ENCODE measurements around the gene DNAJA3.
A peak's percentile ranks its signal among the peaks of the same experiment; 100 is the strongest.

The DNAJA3 gene

DNA sequence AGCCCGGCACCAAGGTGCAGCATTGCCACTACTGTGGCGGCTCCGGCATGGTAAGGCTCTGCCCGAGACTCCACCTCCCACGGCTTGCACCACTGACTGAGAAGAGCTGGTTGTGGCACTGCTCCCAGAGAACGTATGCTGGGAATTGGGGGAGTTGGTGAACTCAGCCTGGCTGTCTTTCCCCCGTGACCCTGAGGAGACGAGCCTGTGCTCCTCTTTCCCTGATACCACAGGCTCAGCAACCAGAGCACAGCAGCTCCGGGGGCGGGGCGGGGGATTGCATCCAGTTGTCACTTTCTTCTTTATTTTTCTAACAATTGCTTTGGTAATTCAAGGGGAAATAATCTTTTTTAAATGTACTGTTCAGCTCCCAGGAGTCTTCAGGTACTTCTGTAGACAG is 16.7 kb downstream of the DNAJA3 start:
- DNase-seq, result no peak

DNA sequence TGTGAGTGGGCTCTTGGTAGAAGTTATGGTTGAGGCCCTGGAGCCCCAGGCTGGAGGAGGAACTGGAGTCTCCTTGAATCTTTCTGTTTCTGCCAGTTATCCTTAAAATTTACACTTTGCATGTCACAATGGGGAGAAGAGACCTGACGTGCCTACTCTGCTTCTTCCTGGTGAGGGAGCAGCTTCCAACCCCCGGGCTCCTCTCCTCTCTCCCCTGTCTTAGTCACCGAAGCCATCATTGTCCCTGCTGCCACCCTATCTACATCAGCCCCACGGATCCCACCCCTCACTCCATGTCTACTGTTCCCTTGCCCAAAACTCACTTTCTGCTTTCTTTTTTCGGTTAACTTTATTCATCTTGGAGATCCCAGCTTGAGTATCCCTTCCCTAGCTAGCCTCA is 17.6 kb downstream of the DNAJA3 start:
- no peak for DNase-seq

DNA sequence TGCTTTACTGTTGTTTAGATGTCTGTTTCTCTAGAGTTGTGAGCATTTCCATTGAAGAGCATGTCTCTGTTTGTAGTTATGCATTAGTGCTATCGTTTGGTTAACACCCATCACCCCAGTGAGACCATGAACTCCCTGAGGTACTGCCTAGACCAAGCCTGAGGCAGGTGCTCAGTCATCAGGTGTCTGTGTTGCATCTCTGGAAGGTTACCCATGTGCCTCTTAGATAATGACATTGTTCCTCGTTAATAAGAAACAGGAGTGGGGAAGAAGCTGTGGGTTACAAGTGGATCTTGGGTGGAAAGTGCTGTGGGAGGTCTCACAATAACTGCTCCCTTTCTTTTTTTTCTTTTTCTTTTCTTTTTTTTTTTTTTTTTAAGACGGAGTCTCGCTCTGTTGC is 18.3 kb downstream of the DNAJA3 start:
- no peak for DNase-seq

DNA sequence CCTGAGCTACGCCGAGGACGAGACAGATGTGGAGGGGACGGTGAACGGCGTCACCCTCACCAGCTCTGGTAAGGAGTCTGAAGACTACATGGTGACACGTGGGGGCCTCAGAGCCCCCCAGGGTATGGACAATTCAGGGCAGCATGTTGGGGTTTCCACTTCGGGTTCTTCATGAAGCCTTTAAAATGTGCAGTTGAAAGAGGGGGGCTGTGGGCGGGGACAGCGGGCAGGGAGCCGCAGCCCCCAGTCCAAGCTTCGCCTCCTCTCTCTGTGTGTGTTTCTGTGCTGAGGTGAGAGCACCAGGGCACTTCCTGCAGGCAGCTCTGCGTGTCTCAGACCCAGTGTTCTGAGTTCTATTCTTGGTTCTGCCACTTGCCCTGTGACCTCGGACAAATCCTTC is 24.8 kb downstream of the DNAJA3 start:
- no peak for DNase-seq

DNA sequence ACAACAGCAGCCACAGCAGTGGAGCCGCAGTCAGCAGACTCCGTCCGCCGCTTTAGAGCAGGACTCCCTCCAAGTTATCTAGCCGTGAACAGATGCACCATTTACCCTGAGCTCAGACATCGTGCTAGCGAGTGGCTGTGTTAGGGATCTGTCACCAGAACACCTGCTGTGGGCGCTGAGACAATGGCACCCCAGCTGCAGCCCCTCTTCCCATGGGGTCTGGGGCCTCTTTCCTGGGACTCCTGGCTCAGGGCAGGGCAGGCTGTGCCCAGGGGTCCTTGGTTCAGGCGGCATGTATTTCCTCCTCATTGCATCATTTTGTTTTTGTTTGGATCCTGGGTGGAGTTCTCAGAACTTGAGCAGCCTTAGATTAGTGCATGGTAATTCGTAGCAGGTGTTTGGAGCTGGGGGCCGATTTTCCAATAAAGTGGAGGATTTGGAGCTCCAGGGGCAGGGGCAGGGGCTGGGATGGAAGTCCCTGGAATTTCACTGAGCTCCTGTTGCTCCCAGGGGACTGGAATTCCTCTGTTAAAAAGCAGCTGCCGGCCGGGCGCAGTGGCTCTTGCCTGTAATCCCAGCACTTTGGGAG is 25.4 kb downstream of the DNAJA3 start:
- DNase-seq, result no peak

DNA sequence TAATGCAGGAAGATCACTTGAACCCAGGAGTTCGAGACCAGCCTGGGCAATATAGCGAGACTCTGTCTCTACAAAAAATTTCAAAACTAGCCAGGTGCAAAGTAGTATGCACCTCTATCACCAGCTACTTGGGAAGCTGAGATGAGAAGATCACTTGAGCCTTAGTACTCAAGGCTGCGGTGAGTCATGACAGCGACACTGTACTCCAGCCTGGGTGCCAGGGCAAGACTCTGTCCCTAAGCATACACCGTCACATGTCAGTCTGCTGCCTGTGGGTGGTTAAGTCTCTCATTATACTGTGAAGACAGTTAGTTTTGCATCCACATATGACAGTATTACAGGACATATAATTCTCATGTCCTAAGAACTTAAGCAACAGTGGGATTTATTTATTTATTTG is 27.0 kb downstream of the DNAJA3 start:
- DNase-seq, result no peak

DNA sequence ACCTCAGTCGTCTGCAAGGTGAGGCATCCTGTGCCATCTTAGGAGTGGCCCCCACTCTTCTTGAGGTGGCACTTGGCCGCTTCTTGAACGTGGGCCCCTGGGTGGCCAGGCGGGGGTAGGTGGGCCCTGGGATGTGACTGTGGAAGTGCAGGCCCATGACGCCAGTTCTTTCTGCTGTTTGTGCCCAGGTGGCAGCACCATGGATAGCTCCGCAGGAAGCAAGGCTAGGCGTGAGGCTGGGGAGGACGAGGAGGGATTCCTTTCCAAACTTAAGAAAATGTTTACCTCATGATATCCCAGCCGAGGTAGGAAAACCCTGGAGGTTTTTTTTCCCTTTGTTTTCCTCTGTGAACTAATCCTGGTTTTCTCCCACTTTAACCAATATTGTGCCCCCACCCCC is 29.0 kb downstream of the DNAJA3 start:
- DNase-seq, result no peak

DNA sequence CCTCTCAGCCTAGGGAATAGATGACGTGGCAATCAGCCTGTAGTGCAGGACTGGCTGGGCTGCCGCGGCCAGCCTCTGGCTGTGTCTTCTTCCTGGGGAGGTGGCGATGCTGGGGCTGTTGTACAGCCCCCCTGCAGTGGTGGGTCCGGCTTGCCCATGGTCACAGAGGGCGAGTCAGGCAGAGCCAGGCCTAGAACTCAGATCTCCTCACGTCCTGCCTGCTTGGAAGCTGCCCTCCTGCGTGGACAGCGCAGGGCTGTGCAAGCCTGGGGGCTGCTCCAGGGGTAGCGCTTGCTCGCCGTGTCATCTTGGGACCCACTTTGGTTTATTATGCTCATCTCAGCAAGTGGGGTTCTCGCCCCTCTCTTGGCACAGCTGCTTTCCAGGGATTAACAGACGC is 29.4 kb downstream of the DNAJA3 start:
- DNase-seq, result no peak

DNA sequence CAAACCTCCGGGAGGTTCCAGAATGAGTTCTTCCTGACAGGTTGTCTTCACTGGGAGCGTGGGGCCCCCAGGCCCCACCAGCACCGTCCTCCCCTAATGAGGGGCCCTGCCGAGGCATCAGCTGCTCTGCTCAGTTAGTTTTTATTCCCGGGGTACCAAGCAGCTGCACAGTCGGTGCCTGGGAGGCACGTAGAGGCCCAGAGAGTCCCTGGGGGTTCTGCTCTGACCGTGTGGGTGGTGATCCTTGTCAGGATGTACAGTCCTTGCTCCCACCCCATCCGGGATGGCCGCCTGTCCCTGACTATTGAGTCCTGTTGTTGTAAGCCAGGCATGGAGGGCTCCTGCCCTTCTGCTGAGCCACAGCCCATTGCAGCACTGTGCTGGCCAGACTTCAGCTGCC is 30.3 kb downstream of the DNAJA3 start:
- DNase-seq, result no peak

DNA sequence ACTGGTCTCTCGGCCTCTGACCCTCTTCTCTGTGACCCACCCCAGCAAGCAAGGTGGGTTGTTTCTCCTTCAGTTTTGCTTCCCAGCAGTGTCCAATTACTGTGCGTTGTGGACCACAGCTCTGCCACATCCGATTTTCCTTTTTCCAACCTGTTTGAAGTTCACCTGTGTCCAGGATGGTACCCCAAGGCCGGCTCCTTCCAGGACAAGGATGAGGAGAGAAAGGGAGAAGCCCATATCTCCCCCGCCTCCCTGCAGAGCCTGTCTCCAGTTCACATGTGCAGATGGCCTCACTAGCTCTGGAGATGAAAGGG is 35.2 kb downstream of the DNAJA3 start:
- DNase-seq, result no peak

DNA sequence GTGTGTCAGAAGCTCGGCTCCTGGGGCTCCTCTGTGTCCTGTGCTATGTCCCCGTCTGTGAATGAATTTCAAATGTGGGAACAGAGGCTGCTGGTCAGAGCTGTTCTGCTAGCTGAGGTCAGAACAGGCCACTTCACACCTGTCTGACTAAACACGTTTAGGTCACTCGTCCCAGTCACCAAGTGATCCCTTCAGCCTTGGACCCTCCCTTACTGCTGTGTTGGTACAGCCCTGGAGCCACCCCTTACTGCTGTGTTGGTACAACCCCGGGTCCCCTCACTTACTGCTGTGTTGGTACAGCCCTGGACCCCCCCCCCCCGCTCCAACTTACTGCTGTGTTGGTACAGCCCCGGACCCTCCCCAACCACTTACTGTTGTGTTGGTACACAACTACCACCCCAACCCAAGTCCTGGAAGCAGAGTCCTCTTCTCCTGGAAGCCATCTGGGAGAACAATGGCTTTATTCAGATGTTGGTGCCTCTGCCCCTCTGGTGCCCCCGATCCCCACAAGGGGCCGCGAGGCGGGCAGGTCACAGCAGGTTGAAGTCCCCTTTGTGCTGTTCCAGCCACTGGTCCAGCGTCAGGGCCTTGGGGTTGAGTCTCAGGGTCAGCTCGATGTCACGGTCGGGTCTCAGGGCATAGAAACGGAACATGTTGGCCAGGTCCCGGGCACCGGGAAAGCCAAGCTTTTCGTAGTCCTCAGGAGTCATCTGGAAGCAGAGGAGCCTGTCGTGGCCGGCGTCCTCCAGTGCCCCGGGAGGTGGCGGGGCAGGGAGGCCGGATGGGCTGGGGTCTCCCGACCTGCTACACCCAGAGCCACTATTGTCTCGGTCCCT is 35.8 kb downstream of the DNAJA3 start:
- no peak for DNase-seq

DNA sequence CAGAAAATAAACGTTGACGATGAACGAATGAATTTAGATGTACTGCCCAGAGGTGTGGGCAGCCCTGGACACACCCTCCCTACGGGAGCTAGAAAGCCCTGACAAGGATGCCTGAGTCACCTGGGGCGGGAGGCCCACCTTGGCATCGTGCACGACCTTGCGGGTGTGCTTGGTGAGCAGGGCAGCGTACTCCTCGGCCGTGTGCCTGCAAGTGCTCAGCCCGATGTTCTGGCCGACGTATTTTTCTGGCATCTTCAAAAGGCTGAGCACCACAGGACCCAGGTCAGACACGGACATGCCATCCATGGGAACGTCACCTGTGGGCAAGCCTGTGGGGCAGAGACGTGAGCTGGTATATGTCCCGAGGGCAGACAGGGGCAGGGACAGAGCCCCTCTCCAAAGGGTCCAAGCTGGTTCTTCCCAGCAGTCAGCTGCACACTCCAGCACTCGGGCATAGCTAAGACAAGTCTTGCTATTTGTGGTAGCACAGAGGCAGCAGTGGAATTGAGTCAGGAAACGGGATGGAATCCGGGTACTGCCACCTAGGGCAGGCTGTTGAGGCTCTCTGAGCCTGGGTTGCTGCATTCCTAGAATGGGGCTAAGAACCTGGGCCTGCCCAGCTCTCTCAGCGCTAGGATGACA is 38.0 kb downstream of the DNAJA3 start:
- no peak for DNase-seq

DNA sequence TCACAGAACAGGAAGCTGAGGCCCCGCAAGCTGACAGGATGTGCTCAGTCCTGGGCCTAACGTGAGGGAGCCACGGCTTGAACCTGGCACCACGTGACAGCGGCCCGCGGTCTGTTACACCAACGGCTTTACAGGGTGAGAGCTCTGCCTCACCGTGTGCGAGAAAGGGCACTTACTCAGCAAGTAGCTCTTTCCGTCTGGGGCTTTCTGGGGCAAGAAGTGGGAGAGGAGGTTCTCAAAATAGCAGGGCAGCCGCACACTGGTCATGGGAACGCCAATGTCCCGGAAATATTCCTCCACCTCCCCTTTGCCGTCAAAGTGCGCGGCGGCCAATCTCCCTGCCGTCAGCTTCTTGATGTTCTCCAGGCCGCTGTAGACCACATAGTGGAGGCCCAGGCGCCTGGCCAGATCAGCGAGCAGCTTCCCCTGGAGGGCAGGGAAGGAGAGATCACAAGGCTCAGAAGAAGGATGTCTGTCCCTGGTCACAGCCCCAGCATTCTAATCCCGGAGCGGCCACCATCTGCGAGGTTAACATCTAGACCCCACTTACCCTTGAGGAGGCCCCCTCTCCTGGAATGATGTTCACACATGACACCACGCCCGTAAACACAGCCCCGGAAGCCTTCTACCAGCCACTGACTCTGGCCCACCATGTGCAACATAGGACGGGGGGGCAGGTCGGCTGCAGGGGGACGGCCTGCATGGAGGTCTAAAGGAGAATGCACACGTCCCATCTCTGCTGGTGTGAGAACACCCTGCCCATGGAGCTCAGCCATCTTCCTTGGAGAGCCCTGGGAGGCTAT is 40.5 kb downstream of the DNAJA3 start:
- DNase-seq, result no peak

DNA sequence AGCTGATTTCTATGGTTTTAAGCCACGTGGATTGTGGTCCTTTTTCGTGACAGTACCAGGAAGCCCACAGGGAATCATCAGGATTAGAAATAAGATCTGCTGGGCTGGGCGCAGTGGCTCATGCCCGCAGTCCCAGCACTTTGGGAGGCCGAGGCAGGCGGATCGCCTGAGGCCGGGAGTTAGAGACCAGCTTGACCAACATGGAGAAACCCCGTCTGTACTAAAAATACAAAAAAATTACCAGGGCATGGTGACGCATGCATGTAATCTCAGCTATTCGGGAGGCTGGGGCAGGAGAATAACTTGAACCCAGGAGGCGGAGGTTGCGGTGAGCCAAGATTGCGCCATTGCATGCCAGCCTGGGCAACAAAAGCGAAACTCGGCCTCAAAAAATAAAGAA is 42.2 kb downstream of the DNAJA3 start:
- DNase-seq, result no peak

DNA sequence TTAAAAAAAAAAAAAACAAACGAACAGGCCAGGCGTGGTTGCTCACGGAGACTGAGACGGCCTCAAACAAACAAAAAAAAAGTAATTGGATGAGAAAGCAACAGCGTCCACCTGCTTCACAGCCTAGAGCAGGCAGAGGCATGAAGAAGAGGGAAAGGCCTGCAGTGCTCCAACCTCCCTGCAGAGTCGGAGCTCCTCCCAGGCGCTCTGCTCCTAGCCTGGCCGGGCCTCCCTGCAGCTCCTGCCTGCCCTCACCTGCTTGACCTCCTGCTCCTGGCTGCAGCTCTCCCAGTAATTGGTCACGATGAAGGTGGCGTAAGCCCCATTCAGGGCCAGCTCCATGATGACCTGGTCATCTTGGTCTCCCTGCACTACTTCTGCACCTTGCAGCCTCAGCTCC is 43.3 kb downstream of the DNAJA3 start:
- DNase-seq, result no peak

DNA sequence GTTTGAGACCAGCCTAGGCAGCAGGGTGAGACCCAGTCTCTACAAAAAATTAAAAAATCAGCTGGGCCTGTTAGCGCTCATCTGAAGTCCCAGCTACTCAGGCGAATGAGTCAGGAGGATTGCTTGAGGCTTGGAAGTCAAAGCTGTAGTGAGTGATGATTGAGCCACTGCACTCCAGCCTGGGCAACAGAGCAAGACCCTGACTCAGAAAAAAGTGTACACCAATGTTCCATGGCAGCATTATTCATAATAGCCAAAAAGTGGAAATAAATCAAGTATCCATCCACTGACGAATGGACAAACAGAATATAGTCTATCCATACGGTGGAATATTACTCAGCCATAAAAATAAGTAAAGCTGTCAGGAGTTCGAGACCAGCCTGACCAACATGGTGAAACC is 46.2 kb downstream of the DNAJA3 start:
- DNase-seq, result no peak

DNA sequence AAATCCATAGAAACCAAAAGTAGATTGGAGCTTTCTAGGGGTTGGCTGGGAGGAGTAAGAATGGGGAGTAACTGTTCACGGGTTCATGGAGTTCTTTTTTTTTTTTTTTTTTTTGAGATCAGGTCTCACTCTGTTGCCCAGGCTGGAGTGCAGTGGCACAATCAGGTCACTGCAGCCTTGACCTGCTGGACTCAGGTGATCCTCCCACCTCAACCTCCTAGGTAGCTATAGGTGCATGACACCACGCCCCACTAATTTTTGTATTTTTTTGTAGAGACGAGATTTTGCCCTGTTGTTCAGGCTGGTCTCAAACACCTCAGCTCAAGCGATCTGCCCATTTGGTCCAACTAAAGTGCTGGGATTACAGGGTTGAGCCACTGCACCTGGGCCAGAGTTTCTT is 47.2 kb downstream of the DNAJA3 start:
- no peak for DNase-seq

DNA sequence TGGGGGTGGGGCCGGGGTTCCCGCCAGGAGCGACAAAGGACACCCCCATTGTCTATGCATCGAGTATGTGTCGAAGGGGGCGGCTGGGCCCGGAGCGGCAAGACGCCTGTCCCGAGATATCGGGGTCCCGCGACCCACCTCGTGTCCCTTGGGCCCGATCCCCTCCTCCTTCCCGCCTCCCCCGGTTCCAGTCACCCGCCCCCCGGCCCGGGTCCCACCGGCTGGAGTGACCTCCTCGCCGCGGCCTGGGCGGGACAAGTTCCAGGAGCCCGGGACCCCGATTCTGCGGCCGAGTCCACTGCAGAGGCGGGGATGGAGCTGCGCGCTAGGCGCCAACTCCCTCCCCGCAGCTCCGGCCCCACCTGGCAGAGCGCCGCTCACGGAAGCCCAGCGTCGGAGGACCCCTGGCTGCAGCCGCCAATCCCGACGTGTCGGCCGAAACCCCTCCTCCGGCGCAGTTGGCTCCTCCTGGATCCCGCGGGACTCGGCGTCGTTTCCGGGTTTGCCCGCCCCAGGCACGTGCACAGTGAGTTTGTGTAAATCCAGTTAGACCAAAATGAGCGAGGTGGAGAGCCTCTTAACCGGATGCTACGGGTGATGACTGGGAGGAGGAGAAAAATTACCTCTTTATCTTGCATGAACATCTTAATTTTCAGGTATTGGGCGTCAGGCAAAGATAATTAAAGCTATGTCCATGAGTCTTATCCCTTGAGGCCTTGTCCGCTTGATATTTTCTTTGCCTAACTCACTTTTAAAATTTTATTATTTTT is 48.7 kb downstream of the DNAJA3 start, which contains the start of gene NMRAL1:
TSS of gene NMRAL1 (minus strand) at position 434 of the 770 bp plus-strand sequence. CDS start 493 bp downstream, outside the sequence.
- DNase-seq, result peak; percentile 51

DNA sequence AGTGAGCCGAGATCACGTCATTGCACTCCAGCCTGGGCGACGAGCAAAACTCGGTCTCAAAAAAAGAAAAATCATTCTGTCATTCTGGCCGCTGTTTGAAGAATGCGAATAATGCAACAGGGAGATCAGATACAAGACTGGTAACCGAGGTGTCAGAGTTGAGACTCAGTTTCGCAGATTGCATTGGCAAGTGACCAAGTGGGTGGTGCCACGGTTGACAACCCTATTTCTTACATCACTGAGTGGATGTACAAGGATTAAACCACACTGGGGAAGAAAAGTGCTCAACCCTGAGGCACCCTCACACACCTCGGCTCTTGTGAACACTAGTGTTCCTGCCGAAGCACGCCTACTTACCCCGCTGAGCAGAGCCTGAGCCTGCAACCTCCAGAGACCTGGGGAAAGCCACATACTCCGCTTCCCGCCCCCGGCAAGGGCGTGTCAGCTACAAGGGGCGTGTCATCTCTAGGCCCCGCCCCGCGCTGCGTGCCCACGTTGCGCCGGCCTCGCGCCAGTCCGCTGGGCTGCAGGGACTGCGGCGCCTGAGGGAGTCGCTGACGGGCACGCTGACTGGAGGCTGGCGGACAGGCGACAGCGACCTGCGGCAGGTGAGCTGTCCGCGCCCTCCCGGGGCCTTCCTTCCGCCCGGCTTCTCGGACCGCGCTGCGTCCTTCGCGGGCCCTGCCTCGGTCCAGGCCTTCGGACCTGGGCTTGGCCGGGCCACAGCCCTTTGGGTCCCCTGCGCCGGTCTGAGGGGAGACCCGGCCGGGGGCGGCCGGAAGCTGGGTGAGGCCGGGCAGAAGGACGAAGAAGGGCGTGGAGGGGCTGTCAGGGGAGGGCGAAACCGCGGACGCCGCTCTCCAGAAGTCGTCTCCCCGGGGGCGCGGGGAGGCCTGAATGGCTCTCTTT is 50.5 kb downstream of the DNAJA3 start, which contains the start of gene HMOX2:
TSS of gene HMOX2 (plus strand) at position 519 of the 909 bp plus-strand sequence. CDS start 29,127 bp downstream, outside the sequence.
- peak; percentile 73 for DNase-seq

DNA sequence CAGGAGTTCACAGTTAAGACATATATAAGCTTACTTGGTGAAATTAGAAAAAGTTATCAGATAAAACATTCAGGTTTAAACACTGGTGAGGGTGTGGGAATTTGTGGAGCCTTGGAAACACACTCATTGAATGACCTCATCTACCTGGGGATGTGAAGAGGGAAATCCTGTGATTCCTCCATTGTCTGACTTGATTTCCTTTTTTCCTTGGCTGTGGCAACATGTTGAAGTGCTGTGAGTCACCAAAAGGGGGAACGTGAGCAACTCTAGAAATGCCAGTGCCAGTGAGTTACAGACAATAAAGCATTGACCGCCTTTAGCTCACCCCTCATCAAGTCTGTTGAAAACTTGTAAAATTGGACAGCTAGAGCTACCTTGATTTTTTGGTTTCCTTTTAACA is 52.3 kb downstream of the DNAJA3 start:
- DNase-seq, result no peak

DNA sequence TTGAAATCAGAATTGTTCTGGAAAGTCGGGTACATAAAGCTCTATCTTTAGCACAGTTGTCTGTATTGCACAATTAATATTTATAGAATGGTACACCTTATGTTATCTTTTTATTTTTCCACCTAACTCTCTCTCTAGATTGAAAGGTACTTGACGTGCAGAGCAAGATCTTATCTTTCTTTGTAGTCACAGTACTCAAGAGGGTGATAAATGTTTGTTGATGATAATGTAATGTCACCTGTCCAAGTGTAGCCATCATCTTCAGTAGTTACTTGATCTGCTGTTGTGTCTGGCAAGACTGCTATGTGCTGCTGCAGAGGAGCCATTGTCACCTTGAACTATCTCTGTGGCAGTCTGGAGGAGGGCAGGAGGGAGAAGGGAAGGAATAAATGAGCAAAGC is 55.9 kb downstream of the DNAJA3 start:
- DNase-seq, result no peak

Data from KG1 (cell line).